GM12801 (cell line): ENCODE results near the gene MYT1.

Experiments
- CTCF ChIP-seq: IDR thresholded peaks from one replicate; pipeline ENCODE4 v1.5.1; 2011; ENCODE audit warnings: control low read depth; ENCODE audit not compliant: insufficient read length; ENCODE audit errors: extremely low read depth

Gene MYT1

GRCh38 chr20:64165866-64166600 is 1.8 kb downstream of the MYT1 start:
- no peak for TF ChIP-seq CTCF

- no peak for TF ChIP-seq CTCF
These were observed 2.7 kb downstream of the MYT1 start for GRCh38 chr20:64166721-64167615.

GRCh38 chr20:64167676-64168075 is 3.4 kb downstream of the MYT1 start:
- no peak for TF ChIP-seq CTCF

- TF ChIP-seq CTCF = no peak
These were observed 4.3 kb downstream of the MYT1 start for GRCh38 chr20:64168381-64169090.

GRCh38 chr20:64169091-64169560 is 4.9 kb downstream of the MYT1 start:
- TF ChIP-seq CTCF = no peak

- no peak for TF ChIP-seq CTCF
These were observed 7.0 kb downstream of the MYT1 start for GRCh38 chr20:64171211-64171610.

GRCh38 chr20:64173116-64173515 is 8.9 kb downstream of the MYT1 start:
- no peak for TF ChIP-seq CTCF
